CD4-positive, alpha-beta T cell treated with Interferon alpha-2 for 1 hour (primary cell): ENCODE results near the gene GPR62.
"Not testable (repeated sequence)": the region's sequence is repeated elsewhere in the genome, so short reads cannot be mapped to it uniquely, and the experiment has no call there.

Source experiments
- DNase-seq, 2 donors: peaks; one replicate each; pipeline ENCODE4 v3.0.0-alpha.2; 2020 to 2022

The GPR62 gene

GRCh38 chr3:51955175-51955892 lies at the start of gene GPR62:
TSS of gene GPR62 (plus strand) at chr3:51955381. CDS start at chr3:51955653, 272 bp downstream.
- no peak for DNase-seq

GRCh38 chr3:51908026-51908425 lies 47.2 kb upstream of the GPR62 start:
- DNase-seq = no peak

GRCh38 chr3:51916418-51916817 lies 38.8 kb upstream of the GPR62 start:
- DNase-seq = no peak

GRCh38 chr3:51921081-51921578 lies 34.1 kb upstream of the GPR62 start:
- no peak for DNase-seq

GRCh38 chr3:51927061-51927977 lies 27.9 kb upstream of the GPR62 start:
- DNase-seq = no peak

GRCh38 chr3:51928438-51928837 lies 26.7 kb upstream of the GPR62 start:
- no peak for DNase-seq

GRCh38 chr3:51928981-51929380 lies 26.2 kb upstream of the GPR62 start:
- not testable (repeated sequence) for DNase-seq

- no peak for DNase-seq
These were observed 25.7 kb upstream of the GPR62 start for GRCh38 chr3:51929420-51930003.

- DNase-seq = no peak
These were observed 24.7 kb upstream of the GPR62 start for GRCh38 chr3:51930439-51930838.

- no peak for DNase-seq
These were observed 23.4 kb upstream of the GPR62 start for GRCh38 chr3:51931756-51932155.

GRCh38 chr3:51932471-51933370 lies 22.5 kb upstream of the GPR62 start:
- DNase-seq = no peak

- DNase-seq = no peak
These were observed 21.6 kb upstream of the GPR62 start for GRCh38 chr3:51933471-51934138.

GRCh38 chr3:51934139-51934850 lies 20.9 kb upstream of the GPR62 start:
- DNase-seq = no peak

GRCh38 chr3:51934991-51935885 lies 19.9 kb upstream of the GPR62 start:
- DNase-seq = no peak

- no peak for DNase-seq
These were observed 19.1 kb upstream of the GPR62 start for GRCh38 chr3:51935886-51936755.

- DNase-seq = no peak
These were observed 18.2 kb upstream of the GPR62 start for GRCh38 chr3:51937014-51937413.

- DNase-seq = no peak
These were observed 17.4 kb upstream of the GPR62 start for GRCh38 chr3:51937611-51938450.
